Measurements from ENCODE around the gene CDH9.

- TF ChIP-seq POLR2A (IDR thresholded peaks at IDR 0.05) (no peak), EP300 (IDR thresholded peaks at IDR 0.05) (no peak), POLR2AphosphoS5 (IDR thresholded peaks at IDR 0.05) (no peak), CTCF (IDR thresholded peaks at IDR 0.05) (no peak)
Measured at GRCh38 chr5:27010646-27011045, 27.7 kb downstream of the CDH9 start.
